Measurements from ENCODE around the gene NME7.

- TF ChIP-seq CTCF (IDR thresholded peaks at IDR 0.05 in 4 of 5, conservative IDR thresholded peaks at IDR 0.05 in 1 of 5) (no peak), POLR2A (IDR thresholded peaks at IDR 0.05) (no peak)
Observed at GRCh38 chr1:169151338-169151837, 216.2 kb downstream of the NME7 start.

All from gastrocnemius medialis (tissue), 4 donors.